ENCODE results near the gene BAK1. TPM values are rescaled to one million over a fixed set of nuclear protein-coding genes. Genes with fewer than 3 reads are reported as not detected.

BAK1 gene
- total RNA-seq, 1 donor from 2014 or later = 19.7 TPM

Other genes starting within 250 kb of the BAK1 start
- gene KIFC1, start 188.5 kb downstream of the BAK1 start, total RNA-seq = 0.49 TPM
- gene PHF1, start 169.3 kb downstream of the BAK1 start, total RNA-seq = 52.2 TPM
- 107 TPM for gene CUTA, start 162.2 kb downstream of the BAK1 start, total RNA-seq
- 6.5 TPM for gene SYNGAP1, start 160.2 kb downstream of the BAK1 start, total RNA-seq
- 4.9 TPM for gene ZBTB9, start 125.7 kb downstream of the BAK1 start, total RNA-seq
- gene ITPR3, start 41.0 kb upstream of the BAK1 start, total RNA-seq = 5.6 TPM
- 199 TPM for gene UQCC2, start 131.4 kb upstream of the BAK1 start, total RNA-seq
- 42.0 TPM for gene IP6K3, start 166.6 kb upstream of the BAK1 start, total RNA-seq
- 22.2 TPM for gene LEMD2, start 208.9 kb upstream of the BAK1 start, total RNA-seq
- gene MLN, start 223.7 kb upstream of the BAK1 start, total RNA-seq = not detected

Data from left ventricle myocardium inferior (tissue), 1 donor.